NCI-H1417 (cell line): ENCODE measurements around the gene PCDHGA8.
"Not testable (repeated sequence)": the region's sequence is repeated elsewhere in the genome, so short reads cannot be mapped to it uniquely, and the experiment has no call there.

Experiments used
- DNase-seq, 3 experiments: peaks; one replicate each; lab custom pipeline; 2025; lab: John Stamatoyannopoulos, UW

PCDHGA8 gene

GRCh38 chr5:141402553-141403243 is 10.3 kb downstream of the PCDHGA8 start, which contains the start of gene PCDHGA9:
PCDHGA9 (plus strand) TSS chr5:141402778; CDS start chr5:141402953, 175 bp downstream.
- peak in 1 of 3 experiments; percentile 1 for DNase-seq

GRCh38 chr5:141403387-141403786 is 11.0 kb downstream of the PCDHGA8 start:
- DNase-seq: no peak

- not testable (repeated sequence) for DNase-seq
Observed at GRCh38 chr5:141407790-141408505, 15.5 kb downstream of the PCDHGA8 start, which contains the start of gene PCDHGB6. PCDHGB6 (plus strand) TSS chr5:141408021; CDS start chr5:141408203, 182 bp downstream.

GRCh38 chr5:141409598-141410306 is 17.3 kb downstream of the PCDHGA8 start:
- no peak for DNase-seq

GRCh38 chr5:141411575-141411974 is 19.1 kb downstream of the PCDHGA8 start:
- DNase-seq: no peak

GRCh38 chr5:141412854-141413539 is 20.6 kb downstream of the PCDHGA8 start, which contains the start of gene PCDHGA10:
PCDHGA10 (plus strand) TSS chr5:141412987; CDS start chr5:141413176, 189 bp downstream.
- DNase-seq: peak in 1 of 3 experiments; percentile 1

- DNase-seq: no peak
Observed at GRCh38 chr5:141413540-141414069, 21.2 kb downstream of the PCDHGA8 start.

GRCh38 chr5:141414548-141415274 is 22.3 kb downstream of the PCDHGA8 start:
- DNase-seq: not testable (repeated sequence)

- DNase-seq: not testable (repeated sequence)
Observed at GRCh38 chr5:141415275-141415618, 22.8 kb downstream of the PCDHGA8 start.

GRCh38 chr5:141417494-141418172 is 25.2 kb downstream of the PCDHGA8 start, which contains the start of gene PCDHGB7:
PCDHGB7 (plus strand) TSS chr5:141417677; CDS start chr5:141417860, 183 bp downstream.
- not testable (repeated sequence) for DNase-seq

GRCh38 chr5:141419074-141419880 is 26.8 kb downstream of the PCDHGA8 start:
- no peak for DNase-seq

- no peak for DNase-seq
Observed at GRCh38 chr5:141420855-141421488, 28.5 kb downstream of the PCDHGA8 start, which contains the start of gene PCDHGA11. PCDHGA11 (plus strand) TSS chr5:141421051; CDS start chr5:141421228, 177 bp downstream.

GRCh38 chr5:141421489-141421855 is 29.0 kb downstream of the PCDHGA8 start:
- DNase-seq: no peak

GRCh38 chr5:141422742-141423291 is 30.4 kb downstream of the PCDHGA8 start:
- DNase-seq: no peak

GRCh38 chr5:141427783-141428426 is 35.5 kb downstream of the PCDHGA8 start:
- no peak for DNase-seq

- no peak for DNase-seq
Observed at GRCh38 chr5:141430332-141431113, 38.1 kb downstream of the PCDHGA8 start, which contains the start of gene PCDHGA12. PCDHGA12 (plus strand) TSS chr5:141430507; CDS start chr5:141430760, 253 bp downstream.

- DNase-seq: no peak
Observed at GRCh38 chr5:141431286-141431685, 38.9 kb downstream of the PCDHGA8 start.
